Hepatocyte (in vitro differentiated cells): ENCODE measurements around the gene FARP2.
"Not testable (repeated sequence)": the region's sequence is repeated elsewhere in the genome, so short reads cannot be mapped to it uniquely, and the experiment has no call there.

Source experiments
- CTCF ChIP-seq: fragments of 200-600 bp; sonication (generic); IDR thresholded peaks from 2 replicates; pipeline ENCODE4 v1.5.1; 2016; ENCODE audit warnings: antibody characterized with exemption, mild to moderate bottlenecking; ENCODE audit not compliant: poor library complexity
- EZH2 ChIP-seq: fragments of 200-600 bp; sonication (generic); IDR thresholded peaks from 2 replicates; pipeline ENCODE4 v1.6.1; 2016; ENCODE audit warnings: antibody characterized with exemption, mild to moderate bottlenecking, borderline replicate concordance

- not testable (repeated sequence) for TF ChIP-seq EZH2, CTCF
These were observed 37.3 kb upstream of the FARP2 start for GRCh38 chr2:241318830-241319229.
